Stimulated activated CD8-positive, alpha-beta memory T cell treated with anti-CD3 and anti-CD28 coated beads, Interleukin-7, amount 100 ng/mL, for 24 hours (primary cell): ENCODE results near the gene EEIG1.

Source experiments
- DNase-seq: peaks from one replicate; pipeline ENCODE4 v3.0.0-alpha.2; 2020; ENCODE audit warnings: low read depth

The EEIG1 gene

DNA sequence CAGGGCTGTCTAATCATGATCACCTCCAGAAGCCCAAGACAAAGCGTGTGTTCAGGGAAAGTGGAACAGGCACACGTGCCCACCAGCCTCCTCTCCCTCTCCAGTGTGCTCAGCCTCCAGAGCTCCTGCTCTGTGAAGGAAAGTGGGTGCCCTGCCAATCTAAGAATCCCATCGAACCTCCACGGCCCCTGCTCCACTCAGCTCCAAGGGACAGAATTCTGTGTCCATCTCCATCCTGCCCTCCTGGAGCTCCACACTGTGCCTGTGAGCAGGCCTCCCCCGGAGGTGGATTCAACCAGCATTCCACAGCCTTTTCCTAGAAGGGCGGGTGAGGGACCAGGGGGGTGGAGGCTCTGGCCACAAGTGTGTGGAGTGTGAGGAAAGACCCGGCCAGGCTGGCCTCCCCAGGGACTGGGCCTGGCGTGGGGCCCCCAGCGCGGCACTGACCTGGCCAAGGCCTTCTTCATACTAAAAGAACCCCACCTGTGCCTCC, 6.0 kb downstream of the EEIG1 start:
- DNase-seq, result no peak

- DNase-seq, result no peak
Observed at GRCh38 chr9:127974001-127974768, 6.6 kb downstream of the EEIG1 start.

- no peak for DNase-seq
Observed at GRCh38 chr9:127973169-127974000, 7.4 kb downstream of the EEIG1 start.

GRCh38 chr9:127972236-127972871, 8.4 kb downstream of the EEIG1 start:
- no peak for DNase-seq

DNA sequence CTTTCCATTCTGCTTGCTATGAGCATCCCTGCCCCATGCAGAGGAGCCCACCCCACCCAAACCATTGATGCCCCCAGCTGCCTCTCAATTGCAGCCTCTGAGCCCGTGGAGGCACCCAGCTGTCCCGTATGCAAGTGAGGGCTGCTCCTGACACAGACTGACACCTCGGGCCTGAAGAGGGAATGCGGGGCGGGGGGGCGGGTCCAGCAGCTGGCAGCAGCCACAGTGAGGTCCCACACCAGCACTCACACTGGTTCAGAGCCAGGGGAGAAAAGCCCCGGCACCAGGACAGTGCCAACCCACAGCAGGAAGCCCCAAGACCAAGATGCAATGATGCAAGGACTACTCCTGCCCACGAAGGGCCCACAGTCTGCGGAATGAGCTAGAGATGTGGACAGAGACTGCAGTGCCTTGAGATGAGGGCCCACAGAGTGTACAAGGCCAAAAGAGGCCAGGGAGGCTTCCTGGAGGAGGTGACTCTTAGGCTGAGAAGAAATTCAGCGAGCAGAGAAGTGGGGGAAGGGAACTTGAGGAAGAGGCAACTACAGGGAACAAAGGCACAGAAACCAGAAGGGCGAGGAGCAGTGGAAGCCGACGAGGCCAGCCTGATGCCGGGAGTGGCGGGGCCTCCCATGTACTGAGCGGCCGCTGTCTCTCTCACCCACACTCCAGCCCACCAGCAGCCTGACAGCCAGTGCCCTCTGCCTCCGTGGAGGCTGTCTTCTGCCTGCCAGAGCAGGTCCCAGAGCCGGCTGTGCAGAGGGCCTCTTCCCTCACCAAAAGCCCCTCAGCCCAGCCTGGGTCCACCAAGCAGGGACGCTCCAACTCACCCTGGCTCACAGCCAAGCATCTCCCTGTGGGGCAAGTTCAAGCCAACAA, 9.2 kb downstream of the EEIG1 start:
- no peak for DNase-seq

DNA sequence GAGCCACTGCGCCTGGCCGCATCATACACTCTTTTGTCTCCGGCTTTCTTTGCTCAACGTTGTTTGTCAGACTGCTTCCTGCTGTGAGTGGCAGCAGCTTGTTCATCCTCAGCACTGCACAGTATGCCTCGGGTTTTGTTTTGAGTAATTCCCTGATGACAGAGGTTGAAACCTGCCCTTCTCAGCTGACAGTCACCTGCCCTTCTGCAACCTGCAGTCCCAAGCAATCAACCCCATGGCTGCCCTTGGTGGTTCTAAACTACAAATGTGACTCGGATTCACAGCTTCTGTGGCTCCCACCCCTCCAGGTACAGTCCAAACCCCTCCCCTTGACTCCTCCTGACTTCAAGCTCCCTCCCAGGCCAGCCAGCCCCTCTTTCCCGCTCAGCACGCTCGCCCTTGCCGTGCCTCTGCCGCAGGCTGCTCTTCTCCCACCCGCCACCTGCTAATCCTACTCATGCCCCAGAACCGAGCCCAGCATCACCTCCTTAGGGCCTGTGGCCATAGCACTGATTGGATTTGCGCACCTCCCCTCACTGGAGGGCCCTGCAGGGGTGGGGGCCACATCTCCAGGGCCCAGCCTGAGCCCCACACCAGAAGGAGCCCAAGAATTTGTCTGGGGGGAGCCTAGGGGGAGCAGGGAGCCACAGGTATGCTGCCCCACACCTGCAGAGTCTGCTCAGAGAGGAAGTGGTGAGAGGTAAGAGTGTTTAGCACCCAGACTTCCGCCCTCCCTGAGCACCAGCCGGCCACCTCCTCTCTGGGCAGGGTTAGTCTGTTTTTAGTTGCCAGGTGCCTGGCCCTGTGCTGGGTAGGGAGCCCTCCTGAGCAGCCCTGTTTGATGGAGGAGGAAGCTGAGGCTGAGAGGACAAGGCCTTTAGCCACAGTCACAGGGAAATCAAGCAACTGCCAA, 10.1 kb downstream of the EEIG1 start:
- no peak for DNase-seq

DNA sequence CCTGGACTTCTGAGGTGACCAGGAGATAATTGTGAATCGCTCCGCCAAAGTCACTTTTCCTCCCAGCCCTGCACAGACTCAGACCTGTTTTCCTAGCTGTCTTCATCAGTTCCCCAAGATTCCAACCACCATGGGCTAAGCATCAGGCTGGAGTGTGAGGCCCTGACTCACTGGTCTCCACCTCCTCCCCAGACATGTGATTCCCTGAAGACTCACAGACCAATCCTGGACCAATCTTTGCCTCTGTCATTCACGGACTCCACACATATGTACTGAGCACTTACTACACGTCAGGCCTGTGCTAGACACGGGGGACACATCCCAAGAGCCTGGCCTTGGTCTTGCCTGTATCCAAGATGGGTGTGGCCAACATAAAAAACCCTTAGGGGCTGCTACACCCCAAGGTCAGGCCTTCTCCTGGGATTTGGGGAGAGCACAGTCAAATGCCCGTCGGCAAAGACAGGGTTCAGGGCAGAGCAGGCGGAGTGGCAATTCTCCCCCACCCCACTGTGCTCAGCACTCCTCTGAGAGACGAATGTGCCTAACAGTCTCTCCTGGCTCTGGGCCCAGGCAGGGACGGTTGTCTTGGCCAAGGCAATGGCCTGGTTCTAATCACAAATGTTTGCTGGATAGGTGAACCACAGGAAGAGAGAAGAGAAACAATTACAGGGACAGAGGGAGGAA, 11.9 kb downstream of the EEIG1 start:
- no peak for DNase-seq

GRCh38 chr9:127968042-127968441, 12.7 kb downstream of the EEIG1 start:
- DNase-seq, result no peak

DNA sequence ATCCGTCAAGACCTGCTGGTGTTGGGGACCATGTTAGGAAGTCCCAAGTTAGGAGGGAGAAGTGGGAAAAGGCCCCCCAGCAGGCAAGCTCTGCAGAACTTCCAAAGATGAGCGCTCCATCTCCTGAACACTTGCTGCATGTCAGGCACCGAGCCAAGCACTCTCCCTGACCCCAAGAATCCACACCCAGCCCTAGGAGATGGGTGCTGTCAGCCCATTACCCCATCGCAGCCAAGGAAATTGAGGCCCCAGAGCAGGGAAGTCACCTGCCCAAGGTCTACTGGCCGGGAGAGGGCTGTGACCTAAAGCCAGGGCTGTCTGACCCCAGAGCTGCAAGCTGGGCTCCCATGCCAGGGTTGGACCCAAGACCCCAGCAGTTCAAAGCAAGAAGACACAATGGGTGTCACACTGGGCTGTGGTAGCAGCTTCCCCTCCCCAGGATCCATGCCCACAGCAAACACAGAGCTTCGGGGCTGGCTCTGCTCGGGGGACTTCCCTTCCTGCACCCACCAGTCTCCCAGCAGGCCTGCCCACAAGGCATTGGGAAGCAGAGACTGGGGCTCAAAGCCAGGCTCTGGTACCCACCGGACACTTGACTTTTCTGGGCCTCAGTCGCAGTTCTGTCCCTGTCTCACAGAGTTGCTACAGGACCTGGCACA, 13.5 kb downstream of the EEIG1 start:
- no peak for DNase-seq

DNA sequence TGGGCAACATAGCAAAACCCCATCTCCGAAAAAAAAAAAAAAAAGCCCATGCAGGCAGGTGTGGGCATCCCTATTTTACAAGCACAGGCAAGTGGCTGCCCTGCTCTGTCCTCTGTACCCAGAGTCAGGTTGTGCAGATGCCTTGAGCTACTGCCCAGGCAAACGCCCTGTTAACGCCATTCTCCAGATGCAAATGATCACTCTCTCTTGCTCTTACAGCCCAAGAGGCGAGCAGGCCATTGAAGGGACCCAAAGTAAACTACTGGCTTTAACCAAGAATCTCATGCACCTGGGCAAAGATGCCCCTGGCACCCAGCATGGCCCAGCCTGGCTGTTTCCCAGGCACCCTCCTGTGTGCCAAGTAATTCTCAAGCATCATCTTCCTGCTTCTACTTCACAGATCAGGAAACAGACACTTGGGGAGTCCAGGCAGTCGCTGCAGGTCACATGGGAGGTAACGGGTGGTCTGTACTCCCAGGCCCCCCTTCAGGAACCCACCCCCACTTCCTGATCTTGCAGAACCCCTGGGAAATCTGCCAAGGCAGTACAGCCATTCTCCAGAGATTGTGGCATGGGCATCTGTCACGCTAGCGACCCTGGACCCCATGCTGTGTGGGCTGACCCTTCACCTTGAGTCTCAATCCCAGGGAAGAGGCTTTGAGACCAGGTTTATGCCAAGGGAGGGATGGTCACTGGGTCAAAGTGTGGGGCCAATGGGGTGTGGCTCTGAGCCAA, 14.2 kb downstream of the EEIG1 start:
- no peak for DNase-seq

DNA sequence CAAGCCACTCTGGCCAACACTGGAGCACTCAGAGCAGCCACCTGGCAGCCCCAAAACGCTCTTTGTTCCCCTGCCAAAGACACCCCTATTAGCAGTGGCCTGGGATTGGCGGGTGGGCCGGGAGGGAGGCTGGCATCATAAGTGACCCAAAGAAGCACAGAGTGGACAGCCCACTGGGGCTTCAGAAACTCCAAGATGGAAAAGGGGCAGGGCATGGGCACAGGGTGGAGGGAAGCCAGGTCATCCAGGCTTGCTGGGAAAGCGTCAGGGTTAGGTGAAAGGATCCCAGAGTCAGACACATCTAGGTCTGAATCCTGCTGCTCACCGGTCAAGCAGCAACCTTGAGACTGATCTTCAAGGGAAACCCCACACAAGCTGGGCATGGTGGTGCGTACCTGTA, 14.8 kb downstream of the EEIG1 start:
- no peak for DNase-seq

DNA sequence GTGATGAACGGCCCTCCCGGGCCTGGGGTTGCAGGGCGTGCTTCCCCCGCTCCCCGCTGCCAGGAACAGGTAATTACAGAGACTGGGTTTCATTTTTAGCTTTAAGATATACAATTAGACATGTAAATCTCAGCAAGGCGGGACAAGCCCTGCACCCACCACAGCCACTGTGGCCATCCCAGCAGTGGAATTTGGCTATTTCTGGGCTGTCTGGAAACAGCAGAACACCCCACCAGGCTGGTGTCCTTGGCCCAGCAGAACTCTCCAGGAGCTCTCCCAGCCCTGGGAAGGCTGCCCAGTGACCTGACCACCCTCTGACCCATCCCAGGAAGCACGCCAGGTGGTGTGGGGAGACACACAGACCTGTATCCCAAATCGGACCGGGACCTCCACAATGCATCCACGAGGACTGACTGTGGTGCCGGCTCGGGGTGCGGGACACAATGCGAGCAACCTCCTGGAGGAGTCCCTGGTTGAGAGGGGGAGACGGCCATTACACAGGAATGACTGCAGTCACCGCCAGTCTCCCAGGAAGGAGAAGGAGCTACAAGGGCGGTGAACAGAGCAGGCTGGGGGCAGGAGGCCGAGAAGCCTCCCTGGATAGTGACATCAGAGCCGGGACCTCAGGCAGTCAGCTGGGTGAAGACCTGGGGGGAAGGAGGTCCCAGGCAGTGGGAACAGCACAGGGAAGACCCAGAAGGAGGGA, 17.3 kb downstream of the EEIG1 start:
- no peak for DNase-seq

DNA sequence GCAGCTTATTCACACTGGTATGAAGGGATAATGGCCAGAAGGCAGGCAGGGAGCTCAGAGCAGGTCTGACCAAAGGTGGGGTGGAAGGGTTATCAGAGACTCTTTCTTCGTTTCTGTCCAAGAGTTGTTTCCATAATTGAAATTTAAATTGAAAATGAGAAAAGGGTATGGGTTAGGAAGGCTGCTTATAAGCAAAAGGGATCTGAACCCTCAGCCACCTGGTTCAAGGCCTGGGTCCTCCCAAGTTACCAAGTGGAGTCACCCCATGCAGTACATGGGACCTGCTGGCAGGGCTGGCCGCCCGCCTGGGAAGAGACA, 17.8 kb downstream of the EEIG1 start:
- no peak for DNase-seq

DNA sequence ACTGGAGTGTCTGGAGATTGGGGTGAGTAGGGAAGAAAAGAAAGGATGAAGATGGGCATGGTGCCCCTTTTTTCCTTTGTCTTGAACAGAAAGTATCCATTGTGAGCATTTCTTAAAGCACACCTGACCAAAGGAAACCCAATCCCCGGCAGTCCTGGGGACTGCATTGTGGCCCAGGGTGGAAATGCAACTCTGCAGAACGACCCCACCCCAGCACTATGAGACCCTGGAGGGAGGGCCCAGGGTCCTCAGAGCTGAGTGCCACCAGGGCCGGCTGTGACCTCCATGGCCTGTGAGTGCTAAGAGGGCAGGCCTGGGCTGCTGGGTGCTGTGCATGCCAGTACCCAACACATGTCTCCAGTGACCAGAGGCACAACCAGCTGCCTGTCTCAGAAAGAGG, 18.5 kb downstream of the EEIG1 start:
- no peak for DNase-seq

GRCh38 chr9:127961613-127962155, 19.1 kb downstream of the EEIG1 start:
- no peak for DNase-seq

- DNase-seq, result no peak
Observed at GRCh38 chr9:127961155-127961490, 19.7 kb downstream of the EEIG1 start.

- no peak for DNase-seq
Observed at GRCh38 chr9:127960410-127961154, 20.2 kb downstream of the EEIG1 start.
